ENCODE results near the gene MYH9. TPM values are rescaled to one million over a fixed set of nuclear protein-coding genes. Genes with fewer than 3 reads are reported as not detected.
A peak's percentile ranks its signal among the peaks of the same experiment; 100 is the strongest.

The MYH9 gene
- polyA plus RNA-seq, 3 donors: 247 to 318 (median 290) TPM

DNA sequence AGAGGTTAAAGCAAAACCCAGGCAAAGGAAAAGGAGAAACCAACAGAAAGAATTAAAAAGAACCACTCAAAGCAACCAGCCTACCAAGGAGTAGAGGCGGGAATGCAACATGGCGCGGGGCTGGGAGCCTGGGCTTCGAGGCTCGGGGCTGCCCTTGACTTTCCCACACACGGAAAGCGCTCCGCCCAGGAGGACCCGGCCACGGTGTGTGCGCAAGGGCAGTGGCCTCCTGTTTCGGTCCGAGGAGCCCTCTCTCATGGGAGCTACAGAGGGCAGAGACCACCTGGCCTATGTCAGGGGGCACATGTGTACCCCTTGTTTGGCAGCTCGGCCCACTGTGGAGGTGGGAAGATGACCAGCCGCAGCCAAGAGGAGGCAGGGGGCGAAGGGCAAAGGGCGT, 78.9 kb downstream of the MYH9 start:
- DNase-seq (ENCODE audit: extremely low read depth in 1 of 11, low read depth in 9 of 11, low spot score in 4 of 11): no peak

DNA sequence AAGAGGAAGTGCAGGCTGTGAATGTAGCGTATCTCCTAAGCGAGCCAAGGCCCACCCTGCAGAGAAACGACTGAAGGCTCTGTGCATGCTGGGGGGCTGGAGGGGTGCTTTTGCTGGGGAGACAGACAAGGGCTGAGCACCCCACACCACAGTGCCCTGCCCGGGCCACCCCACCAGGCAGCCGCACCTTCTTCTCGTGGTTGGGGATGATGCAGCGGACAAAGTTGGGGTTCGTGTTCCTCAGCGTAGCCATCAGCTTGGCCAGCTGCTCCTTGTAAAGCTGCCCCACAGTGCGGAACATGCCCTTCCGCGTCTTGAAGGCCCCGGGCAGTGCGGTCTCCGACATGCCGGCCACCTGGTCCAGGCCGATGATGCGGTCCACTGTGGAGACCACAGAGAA, 81.5 kb downstream of the MYH9 start:
- DNase-seq (ENCODE audit: extremely low read depth in 1 of 11, low read depth in 9 of 11, low spot score in 4 of 11): no peak

DNA sequence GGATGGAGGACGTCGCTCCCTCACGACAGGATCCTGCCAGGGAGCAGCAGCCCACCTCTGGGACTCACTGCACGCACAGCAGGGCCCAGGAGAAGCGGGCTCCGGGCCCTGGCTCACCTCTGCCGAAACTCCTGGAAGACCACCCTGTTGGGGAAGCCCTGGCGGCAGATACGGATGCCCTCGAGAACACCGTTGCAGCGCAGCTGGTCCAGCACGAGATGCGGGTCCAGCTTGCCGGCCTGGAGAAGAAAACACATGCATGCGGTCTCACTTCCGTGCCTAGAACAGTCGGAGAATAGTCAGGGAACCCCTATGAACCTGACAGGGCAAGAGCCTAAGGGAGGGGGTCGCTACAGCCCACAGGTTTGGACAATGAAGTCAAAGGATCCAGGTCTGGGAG, 82.0 kb downstream of the MYH9 start:
- DNase-seq (ENCODE audit: extremely low read depth in 1 of 11, low read depth in 9 of 11, low spot score in 4 of 11): no peak

DNA sequence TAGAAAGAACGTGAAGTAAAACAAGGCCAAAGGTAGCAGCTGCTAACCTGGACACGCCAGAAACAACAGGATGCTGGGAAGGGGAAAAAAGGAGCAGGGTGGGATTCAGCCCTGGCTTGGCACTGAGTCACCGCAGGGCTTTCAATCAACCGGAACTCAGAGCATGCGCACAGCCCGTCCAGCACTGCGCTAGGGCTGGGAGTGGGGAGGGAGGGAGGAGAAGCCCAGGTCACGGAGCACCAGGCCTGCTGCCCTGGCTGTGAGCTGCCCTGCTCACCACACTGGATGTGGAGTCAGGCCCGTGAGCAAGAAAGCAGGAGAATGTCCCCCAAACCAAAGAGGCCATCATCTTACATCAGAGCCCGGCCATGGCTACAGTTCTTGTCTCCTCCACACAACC, 83.3 kb downstream of the MYH9 start:
- no peak for DNase-seq (ENCODE audit: extremely low read depth in 1 of 11, low read depth in 9 of 11, low spot score in 4 of 11)

DNA sequence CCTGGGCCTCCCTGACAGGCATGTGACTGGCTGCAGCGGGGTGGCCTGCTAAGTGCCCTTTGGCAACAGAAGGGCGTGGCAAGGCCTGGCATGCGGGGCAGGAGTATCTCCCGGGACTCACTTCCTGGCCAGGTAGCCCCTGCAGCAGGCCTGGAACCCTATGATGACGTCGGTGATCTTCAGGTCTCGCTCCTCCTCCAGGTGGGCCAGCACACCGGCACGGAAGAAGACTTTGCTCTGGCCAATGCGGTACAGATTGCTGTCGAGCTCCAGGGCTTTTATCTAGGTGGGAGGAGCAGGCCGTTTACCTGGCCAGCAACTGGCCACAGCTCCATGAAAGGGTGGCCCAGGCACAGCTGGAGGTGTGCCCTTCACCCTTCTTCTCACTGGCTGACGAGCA, 83.9 kb downstream of the MYH9 start:
- DNase-seq (ENCODE audit: extremely low read depth in 1 of 11, low read depth in 9 of 11, low spot score in 4 of 11): no peak

DNA sequence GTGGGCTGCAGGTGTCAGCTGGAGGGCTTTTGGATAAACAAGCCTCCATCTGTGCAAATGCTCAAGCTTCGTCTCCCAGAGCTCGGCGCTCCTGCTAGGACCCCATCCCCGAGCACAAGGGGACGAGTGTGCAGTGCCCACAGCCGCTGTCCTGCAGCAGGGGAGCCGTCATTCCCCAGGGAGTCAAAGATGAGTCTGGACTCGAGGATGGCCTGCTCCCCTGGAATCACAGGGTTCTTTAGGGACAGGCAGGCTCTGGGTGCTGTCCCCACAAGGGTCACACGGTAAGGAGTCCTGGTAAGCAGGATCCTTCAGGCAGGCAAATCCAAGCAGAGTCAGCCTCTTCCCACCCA, 84.7 kb downstream of the MYH9 start:
- no peak for DNase-seq (ENCODE audit: extremely low read depth in 1 of 11, low read depth in 9 of 11, low spot score in 4 of 11)

DNA sequence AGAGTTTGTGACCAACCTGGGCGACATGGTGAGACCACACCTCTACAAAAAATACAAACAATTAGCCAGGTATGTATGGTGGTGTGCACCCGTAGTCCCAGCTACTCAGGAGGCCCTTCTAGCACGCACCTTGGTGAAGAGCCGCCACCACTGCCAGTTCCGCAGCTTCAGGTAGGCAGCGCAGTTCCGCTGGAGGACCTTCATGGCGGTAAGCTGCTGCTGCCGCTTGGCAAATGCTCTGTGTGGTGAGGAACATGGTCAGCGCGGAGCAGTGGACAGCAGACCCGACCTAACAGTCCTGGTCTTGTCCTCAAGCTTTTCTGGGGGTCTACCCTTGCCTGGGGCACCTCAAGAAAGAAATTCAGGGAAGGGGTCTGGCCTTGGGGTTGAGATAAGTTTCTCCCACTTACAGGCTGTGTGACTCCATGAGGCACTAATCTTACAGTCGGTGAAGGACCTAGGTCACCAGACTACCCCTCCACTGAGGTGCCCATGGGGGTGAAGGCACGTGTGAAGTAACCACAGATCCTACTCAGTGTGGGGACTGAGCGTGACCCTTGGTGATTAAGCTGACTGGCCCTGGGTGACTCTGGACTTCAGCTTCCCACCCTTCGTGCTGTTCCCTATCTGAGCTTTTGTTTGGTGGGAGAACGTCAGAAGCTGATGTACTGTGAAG, 85.2 kb downstream of the MYH9 start:
- no peak for DNase-seq (ENCODE audit: extremely low read depth in 1 of 11, low read depth in 9 of 11, low spot score in 4 of 11)

DNA sequence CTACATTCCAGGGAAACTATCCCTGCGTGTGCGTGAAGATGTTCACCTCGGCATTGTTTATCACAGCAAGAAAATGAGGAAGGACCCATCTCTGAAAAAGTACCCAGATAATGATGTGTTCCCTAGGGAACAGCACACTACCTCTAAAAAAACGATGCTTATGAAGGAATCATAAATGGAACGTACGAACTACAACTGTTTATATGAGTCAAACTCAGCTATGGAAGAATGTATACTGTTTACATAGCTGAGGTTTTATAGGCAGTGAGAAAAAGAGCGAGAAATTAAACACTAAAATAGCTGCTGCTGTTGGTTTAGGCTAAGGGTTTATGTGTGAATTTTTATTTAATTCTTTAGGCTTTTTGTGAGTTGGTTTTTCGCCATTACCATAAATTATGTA, 85.9 kb downstream of the MYH9 start:
- no peak for DNase-seq (ENCODE audit: extremely low read depth in 1 of 11, low read depth in 9 of 11, low spot score in 4 of 11)

DNA sequence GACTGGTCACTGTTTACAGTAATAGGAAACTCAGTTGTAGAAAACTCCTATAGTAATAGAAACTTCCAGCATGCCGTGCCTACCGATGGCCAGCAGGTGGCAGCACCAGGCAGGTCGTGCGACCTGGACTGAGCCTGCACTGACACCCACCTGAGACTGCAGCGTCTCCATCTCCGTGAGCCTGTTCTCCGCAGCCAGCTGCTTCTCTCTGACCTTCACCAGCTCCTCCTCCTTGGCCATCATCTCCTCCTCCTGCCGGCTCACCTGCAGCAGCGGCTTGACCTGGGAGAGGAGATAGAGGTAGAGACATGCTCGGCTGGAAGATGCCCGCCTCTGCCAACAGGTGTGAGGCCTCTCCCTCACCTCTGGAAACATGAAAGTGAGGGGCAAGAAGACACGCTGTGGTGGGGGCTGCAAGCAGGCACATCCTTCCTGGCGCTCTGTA, 86.4 kb downstream of the MYH9 start:
- DNase-seq (ENCODE audit: extremely low read depth in 1 of 11, low read depth in 9 of 11, low spot score in 4 of 11): peak; percentile 39 to 67 (median 59)

DNA sequence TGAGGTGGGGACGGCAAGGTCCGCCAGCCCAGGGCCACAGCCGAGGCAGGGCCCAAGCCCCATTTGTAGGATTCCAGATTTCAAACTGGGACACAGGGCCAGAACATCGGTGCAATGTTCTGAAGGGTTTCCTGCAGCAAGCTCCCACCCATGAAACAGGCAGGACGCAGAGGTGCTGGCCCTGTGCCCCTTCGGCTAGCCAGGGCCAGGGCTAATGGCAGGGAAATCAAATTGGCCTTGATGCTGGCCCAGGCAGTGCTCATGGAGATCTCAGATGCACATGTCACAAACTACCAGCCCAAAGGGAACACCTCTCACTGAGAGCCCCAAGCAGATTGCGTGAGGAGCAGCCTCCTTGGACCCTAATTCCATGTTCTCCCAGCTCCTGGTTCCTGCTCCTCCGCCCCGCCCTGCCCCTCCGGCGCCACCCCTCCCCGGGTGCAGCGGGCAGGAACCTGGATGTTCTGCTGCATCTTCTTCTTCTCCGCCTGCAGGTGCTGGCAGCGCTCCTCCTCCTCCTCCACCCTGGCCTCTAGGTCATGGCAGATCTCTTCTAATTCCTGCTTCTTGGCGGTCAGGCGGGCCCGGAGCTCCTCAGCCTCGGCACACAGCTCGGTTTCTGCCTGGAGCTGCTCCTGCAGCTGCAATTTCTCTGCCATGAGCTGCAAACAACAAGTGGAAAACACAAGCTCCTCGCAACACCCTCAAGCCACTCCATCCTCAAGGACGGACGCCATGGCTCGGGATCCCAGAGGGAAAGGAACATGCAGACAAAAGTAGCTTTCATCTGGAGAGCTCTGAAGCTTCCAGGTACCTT, 87.2 kb downstream of the MYH9 start:
- DNase-seq (ENCODE audit: extremely low read depth in 1 of 11, low read depth in 9 of 11, low spot score in 4 of 11): no peak

DNA sequence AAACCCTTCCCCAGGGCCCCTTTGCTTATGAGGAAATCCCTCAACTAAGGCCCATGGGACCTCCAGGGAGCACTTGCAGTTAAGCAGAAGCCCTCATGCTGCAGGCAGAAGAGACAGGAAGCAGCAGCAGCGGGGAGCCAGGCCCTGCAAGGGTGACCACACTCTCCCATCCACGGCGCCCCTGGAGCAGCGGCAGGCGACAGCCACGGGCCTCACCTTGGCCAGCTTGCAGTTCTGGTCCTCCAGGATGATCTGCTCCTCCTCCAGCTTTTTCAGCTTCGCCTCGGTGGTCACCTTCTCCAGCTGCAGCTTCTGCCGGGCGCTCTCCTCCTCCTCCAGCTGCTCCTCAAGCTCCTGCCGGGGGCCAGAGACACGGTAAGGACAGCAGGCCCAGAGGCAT, 87.9 kb downstream of the MYH9 start:
- no peak for DNase-seq (ENCODE audit: extremely low read depth in 1 of 11, low read depth in 9 of 11, low spot score in 4 of 11)

DNA sequence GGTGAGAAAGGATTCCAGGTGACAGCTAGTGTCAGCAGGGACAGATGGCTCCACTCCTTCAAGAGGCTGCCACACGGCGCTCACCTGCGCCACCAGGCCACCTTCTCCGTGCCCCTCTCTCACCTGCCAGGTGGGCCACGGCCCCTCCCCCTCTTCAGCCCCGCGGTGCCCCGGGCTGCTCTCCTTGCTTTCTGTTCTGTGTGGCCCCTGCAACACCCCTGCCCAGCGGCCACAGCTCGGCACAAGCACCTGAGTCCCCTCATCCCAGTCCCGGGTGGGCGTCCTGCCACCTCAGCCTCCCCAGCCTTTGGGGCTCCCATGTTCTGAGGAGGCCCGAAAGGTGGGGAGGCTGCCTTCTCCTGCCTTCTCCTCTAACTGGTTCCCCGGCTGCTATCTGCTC, 88.5 kb downstream of the MYH9 start:
- no peak for DNase-seq (ENCODE audit: extremely low read depth in 1 of 11, low read depth in 9 of 11, low spot score in 4 of 11)

DNA sequence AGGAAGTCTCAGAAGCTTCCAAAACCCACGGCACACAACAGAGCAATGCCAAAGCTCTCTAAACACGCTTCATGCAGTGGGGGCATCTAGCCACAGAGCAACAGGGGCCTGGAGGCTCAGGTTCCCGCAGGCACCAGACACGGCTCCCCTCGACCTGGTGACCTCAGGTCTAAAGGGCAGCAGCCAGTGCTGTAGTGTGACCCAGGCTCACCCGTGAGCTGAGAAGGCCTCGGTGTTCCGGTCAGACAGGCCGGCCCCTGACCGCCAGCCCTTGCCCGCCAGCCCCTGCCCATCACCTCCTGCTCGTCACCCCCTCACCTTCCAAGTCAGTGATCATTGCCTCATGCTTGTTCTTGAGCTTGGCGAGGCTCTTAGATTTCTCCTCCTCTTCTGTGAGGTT, 89.2 kb downstream of the MYH9 start:
- DNase-seq (ENCODE audit: extremely low read depth in 1 of 11, low read depth in 9 of 11, low spot score in 4 of 11): no peak

DNA sequence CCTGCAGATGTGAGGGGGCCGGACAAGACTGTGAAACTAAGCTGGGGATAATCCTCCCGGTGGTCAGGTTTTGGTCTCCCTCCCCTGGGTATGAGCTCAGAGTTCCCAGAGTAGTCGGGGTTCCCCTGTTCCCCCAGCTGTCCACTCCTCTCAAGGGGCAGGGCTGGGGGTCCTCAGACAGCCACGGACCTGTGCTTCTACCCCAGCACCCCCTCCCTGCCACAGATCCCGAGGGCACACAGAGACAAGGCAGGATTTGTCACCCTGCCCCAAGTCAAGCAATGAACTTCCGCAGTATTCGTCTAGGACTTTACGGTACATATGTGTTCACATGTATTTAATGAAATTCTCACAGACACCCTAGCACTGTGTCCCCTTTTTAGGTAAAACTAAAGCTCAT, 89.6 kb downstream of the MYH9 start:
- DNase-seq (ENCODE audit: extremely low read depth in 1 of 11, low read depth in 9 of 11, low spot score in 4 of 11): no peak

DNA sequence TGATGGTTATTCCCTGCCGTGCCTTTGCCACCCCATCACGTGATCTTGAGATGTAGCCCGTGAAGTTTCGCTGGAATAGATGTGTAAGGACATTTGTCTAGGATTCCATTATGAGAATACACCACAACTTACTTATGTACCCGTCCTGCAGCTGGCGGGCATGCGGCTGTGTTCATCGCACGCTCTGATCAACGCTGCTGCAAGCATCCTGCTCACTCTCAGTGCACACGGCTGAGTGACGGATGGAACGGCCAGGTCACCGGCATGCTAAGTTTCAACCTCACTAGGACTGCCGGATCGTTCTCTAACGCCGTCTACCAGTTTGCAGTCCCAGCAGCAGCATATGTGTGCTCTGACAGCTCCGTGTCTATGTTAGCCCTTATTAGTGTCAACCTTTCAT, 90.2 kb downstream of the MYH9 start:
- DNase-seq (ENCODE audit: extremely low read depth in 1 of 11, low read depth in 9 of 11, low spot score in 4 of 11): no peak

DNA sequence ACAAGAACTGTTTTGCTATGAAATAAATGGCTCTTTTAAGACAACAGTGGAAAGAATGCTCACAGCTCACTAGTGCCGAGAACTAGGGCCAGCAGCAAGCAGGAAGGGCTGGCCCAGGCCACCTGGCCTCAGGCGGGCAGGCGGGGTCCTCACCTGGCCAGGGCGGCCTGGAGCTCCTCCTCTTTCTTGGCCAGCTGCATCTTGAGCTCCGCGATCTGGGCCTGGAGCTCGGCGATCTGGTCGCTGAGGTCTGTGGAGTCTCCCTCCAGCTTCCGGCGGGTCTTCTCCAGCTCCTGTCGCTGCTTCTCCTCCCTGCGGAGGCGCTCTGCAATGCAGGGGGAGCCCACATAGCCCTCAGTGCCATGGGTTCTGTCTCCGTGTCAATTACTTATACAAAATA, 91.1 kb downstream of the MYH9 start:
- no peak for DNase-seq (ENCODE audit: extremely low read depth in 1 of 11, low read depth in 9 of 11, low spot score in 4 of 11)

DNA sequence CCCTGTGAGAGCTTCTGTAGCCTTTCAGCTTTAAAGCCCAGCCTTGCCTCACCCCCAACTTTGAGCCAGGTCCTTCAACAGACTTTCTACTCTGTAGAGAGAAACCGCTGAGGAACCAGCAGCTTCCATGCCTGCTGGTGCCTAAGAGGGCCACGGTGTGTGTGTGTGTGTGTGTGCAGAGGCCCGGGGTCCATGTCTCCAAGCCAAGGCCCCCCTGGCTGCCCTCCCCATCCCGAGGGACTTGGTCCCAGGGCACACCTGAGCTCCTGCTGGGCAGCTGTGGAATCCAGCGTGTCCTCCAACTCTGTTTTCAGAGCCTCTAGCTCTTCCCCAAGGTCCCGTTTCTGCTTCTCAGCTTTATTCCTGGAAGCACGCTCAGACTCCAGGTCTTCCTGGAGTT, 92.5 kb downstream of the MYH9 start:
- DNase-seq (ENCODE audit: extremely low read depth in 1 of 11, low read depth in 9 of 11, low spot score in 4 of 11): no peak

DNA sequence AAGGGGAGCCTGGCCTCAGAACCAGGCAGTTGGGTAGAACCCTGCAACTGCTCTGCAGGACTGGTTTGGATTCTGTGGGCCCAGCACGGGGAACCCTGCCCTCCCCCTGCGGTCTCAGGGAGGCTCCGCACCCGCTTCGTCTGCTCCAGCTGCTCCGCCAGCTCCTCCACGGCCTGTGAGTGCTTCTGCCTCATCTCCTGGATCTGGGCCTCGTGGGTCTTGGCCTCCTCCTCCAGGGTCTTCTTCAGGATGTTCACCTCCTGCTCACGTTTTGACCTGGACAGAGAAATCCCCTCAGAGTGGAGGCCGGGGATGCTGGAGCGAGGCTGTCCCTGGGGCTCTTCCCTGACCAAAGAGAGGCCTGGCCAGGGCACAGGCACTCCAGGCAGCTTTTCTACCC, 93.0 kb downstream of the MYH9 start:
- DNase-seq (ENCODE audit: extremely low read depth in 1 of 11, low read depth in 9 of 11, low spot score in 4 of 11): no peak

DNA sequence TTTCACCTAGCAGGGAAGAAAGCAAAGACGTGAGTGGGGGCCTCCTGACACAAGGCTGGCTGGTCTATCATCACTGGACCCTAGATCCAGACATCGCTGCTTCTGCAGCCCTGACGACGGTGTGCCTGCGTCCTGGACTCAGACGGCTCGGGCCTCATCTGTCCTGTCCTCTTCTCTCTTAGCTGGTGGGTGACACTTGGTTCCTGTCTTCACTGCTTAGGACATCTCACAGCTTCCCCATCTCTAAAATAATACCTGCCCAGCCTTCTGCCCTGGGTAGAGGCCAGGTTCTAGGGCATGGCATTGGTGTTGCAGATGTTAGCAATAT, 93.5 kb downstream of the MYH9 start:
- no peak for DNase-seq (ENCODE audit: extremely low read depth in 1 of 11, low read depth in 9 of 11, low spot score in 4 of 11)

DNA sequence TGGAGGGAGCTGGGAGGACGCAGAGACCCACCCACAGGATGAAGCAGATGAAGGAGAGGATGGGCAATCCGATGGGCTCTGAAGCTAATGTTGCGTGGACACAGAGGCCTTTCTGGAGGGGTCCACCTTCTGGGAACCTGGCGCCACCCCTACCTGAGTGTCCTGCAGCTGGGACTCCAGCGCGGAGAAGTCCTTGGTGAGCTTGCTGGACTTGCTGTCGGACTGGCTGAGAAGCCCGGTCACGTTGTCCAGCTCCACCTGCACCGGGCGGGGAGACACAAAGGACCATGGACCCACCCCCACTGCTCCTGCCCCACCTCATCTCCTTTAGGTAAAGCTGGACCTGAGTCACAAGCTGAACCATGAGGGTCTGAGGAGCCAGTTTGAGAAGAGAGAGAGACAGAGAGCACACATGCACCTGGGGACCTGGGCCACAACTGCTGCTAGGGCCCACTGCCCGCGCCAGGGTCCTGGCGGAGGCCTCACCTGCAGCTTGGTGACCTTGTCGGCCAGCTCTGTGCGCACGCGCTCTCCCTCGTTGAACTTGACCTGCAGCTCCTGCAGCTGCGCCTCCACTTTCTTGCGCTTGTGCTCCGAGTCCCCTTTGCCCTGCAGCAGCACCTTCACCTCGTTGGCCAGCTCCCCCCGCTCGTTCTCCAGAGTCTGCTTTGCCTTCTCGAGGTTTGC, 94.0 kb downstream of the MYH9 start:
- no peak for DNase-seq (ENCODE audit: extremely low read depth in 1 of 11, low read depth in 9 of 11, low spot score in 4 of 11)

All from renal cortex interstitium (tissue), 11 donors.